Middle frontal gyrus (tissue), 1 donor: ENCODE measurements around the gene BANK1.

Experiments
- DNase-seq: peaks from one replicate; pipeline ENCODE4 v3.0.0-alpha.2; 2015; ENCODE audit warnings: low spot score; ENCODE audit errors: extremely low spot score

Gene BANK1, protein sequence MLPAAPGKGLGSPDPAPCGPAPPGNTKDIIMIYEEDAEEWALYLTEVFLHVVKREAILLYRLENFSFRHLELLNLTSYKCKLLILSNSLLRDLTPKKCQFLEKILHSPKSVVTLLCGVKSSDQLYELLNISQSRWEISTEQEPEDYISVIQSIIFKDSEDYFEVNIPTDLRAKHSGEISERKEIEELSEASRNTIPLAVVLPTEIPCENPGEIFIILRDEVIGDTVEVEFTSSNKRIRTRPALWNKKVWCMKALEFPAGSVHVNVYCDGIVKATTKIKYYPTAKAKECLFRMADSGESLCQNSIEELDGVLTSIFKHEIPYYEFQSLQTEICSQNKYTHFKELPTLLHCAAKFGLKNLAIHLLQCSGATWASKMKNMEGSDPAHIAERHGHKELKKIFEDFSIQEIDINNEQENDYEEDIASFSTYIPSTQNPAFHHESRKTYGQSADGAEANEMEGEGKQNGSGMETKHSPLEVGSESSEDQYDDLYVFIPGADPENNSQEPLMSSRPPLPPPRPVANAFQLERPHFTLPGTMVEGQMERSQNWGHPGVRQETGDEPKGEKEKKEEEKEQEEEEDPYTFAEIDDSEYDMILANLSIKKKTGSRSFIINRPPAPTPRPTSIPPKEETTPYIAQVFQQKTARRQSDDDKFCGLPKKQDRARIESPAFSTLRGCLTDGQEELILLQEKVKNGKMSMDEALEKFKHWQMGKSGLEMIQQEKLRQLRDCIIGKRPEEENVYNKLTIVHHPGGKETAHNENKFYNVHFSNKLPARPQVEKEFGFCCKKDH

GRCh38 chr4:101790521-101791181, at the start of gene BANK1:
Gene BANK1 (plus strand): TSS chr4:101790730. CDS start chr4:101790881, 151 bp downstream.
- DNase-seq = no peak

DNA sequence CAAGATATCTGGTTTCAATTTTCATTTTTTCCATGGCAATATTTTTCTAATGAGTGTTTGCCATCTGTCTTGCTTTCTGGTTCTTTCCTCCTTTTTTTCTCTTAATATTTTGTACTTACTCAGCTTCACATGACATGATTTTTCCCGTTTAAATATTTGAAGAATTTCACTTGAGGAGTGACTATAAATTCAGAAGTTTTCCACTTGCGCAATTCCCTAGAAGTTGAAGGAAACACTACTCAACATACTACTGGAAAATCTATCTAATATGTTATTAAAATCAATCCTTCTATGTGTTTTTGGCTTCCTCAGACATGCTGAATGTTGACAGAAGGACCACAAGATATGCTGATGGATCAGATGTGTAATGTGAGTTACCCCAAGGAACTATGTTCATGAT, 36.8 kb upstream of the BANK1 start:
- DNase-seq = no peak

DNA sequence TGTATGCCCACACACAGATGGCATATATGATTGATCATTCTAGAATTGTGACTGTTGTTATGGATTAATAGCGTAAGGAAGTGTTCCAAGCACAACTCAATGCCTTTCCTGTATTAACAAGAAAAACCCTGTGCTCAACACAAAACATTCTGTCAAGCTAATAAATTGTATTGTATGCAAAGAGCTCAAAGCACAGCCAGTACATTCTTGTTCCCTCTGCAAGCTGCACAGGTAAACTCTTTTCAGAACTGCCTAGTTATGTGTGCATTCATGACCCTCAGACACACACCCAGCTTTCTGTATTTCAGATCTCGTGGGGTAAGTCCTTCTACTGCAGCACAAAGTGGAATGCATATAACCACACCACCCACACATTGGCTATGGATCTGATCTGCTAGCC, 34.3 kb upstream of the BANK1 start:
- DNase-seq = no peak

- no peak for DNase-seq
Observed at GRCh38 chr4:101761405-101761804, 29.1 kb upstream of the BANK1 start.

DNA sequence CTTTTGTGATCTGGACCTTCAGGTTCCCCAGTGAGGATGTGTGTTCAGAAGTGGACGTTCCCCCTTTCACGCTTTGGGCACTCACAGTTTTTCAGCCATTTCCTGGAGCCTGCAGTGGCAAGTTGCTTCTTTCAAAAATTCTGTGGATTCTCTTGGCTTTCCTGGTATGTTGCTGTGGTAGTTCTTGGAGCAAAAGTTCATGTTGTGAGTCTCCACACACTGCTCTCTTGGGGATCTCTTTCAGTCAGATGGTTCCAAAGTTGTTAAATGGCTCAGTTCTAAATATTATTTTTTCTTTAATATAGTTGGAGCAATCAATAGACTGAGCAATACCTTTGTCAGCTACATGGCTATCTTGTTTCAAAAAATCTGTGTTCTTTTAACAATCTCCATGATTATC, 28.5 kb upstream of the BANK1 start:
- DNase-seq = no peak

DNA sequence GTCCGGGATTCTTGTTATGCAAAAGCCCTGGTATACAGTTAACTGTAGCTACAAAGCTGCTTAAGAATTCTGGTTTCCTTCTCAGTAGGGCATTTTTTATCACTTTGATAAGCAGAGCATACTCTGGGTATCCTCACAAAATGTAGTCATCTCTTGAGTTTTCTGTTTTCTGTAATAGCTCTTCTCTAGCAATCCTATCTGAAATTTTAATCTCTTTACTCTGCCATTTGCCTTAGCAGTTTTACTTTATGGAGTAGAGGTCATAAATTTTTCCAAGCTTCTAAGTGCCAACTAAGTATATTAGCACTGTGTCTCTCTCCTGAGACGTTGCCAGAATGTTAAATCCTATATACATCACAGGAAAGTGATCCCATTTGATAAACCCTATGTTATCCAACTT, 28.0 kb upstream of the BANK1 start:
- no peak for DNase-seq

DNA sequence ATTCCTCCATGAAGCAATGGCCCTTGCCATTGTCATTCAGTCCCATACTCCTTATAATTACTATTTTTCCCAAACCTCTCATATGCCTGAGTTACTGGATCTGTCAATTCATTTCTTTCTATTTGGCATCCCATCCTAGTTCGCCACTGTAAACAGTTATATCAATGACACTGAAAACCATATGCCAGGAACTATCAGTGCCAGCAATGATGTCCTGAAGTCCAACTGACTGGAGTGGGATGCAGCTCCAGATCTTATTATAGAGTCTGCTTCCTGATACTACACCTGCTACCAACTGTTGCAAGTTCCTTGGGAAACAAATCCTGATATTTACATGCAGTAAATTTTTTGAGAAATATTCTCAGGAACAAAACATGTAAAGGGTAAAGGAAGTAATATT, 27.0 kb upstream of the BANK1 start:
- DNase-seq = no peak

GRCh38 chr4:101774807-101775206, 15.7 kb upstream of the BANK1 start:
- no peak for DNase-seq

DNA sequence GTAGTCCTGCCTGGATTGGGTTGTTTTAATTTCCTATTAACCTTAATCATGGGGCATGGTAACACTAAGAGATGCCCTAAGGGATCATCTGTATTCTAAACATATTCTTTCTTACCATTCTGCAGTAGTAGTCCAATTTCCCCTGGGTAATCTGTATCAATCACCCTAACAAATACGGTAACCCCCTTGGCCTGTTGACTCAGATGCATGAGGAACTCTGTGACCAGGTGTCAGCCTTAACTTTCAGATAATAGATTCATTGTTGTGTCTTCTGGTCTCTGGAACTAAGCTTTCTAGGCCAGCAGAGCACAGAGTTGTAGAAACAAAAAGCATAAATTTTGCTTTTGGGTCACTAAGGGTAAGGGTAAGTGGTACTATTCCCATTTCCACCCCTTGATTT, 13.1 kb upstream of the BANK1 start:
- no peak for DNase-seq

DNA sequence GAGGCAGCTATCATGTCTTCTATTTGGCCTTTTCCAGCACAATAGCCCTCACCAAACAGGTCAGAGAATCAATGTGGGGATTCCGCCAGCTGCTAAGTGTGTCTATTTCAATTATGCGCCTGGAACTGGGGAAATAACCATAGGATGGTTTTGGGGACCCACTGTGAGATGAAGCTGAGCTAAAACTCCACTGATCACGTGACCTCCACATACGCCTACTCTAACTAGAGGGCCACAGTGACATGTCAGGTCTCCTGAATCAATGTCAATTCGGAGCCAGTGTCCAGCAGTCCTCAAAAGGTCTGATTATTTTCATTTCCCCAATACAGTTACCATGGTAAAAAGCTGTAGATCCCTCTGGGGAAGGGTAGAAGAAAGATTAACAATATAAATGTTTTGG, 10.2 kb upstream of the BANK1 start:
- no peak for DNase-seq

- no peak for DNase-seq
Observed at GRCh38 chr4:101782546-101782945, 8.0 kb upstream of the BANK1 start.

DNA sequence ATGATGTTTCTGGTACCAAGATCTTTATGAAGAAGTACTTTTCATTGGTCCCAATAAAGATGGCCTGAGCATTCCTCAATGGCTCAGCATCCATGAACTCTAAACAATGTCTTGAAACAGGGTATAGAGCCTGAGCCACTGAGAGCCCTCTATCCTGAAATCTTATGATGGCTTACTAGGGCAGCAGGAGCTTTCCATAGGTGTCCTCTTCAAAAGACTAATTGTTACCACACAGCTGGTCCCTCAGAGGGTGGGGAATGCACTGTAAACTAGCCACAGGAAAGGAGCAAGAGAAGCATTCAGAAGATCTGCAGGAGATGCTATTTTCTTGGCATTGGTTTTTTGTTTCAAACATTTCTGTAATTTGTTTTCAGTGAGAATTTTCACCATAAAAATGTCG, 5.6 kb upstream of the BANK1 start:
- DNase-seq = no peak

- no peak for DNase-seq
Observed at GRCh38 chr4:101785486-101785885, 5.0 kb upstream of the BANK1 start.

GRCh38 chr4:101787701-101788316, 2.7 kb upstream of the BANK1 start:
- DNase-seq = no peak

DNA sequence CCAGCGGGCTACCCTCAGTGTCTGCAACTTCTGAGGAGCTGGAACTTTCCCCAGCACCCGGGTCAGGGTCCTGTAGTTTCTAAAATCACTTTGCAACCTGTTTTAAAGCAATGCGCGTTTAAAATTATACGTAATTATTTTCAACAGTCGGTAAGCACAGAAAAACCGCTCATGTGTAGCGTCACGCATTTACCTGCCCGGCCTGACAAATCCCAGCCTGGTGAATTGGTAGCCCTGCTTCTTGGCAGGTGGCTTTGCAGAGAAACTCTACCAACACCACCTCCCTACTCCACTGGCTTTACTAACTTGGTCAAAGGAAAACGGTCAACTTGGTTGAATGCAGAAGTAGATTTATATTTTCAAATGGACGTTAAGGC, 640 bp downstream of the BANK1 start:
- no peak for DNase-seq

GRCh38 chr4:101792056-101792590, 1.6 kb downstream of the BANK1 start:
- DNase-seq = no peak

DNA sequence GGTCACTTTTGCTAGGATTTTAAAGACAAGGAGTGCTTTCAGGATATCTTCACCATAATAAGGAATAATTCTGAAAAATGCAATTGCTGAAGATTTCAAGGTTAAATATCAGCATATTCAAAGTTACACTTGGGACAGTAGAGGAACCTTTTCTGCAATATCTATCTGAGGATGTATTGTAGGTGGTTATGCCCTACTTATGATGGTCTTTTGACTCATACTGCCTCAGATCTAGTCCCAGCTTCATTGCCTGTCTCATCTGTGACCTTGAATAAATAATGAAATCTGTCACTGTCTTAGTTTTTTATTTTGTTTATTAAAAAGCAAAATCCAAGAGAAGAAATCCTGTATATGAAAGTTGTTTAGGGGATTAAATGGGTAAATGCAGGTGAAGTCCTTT, 2.9 kb downstream of the BANK1 start:
- DNase-seq = no peak

- DNase-seq = no peak
Observed at GRCh38 chr4:101794806-101795205, 4.3 kb downstream of the BANK1 start.

GRCh38 chr4:101795704-101796103, 5.2 kb downstream of the BANK1 start:
- DNase-seq = no peak

- DNase-seq = no peak
Observed at GRCh38 chr4:101801958-101802357, 11.4 kb downstream of the BANK1 start.

DNA sequence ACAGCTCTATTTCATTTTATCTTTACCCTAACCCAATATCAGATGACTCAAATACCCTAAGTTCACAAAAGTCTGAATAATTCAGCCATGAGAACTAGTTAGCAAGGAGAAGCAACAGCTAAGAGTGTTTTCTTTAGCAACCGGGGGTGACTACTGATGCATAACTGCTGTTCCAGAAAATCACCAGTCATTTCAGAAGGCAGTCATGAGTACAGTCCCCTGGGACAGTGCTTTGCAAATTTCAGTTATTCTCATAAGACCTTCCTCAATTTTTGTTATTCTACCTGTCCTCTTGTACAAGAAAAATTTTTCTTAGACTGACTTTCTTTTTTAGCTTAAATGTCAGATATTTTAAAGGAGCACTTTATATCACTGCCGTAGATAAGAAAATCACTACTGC, 16.4 kb downstream of the BANK1 start:
- DNase-seq = no peak

DNA sequence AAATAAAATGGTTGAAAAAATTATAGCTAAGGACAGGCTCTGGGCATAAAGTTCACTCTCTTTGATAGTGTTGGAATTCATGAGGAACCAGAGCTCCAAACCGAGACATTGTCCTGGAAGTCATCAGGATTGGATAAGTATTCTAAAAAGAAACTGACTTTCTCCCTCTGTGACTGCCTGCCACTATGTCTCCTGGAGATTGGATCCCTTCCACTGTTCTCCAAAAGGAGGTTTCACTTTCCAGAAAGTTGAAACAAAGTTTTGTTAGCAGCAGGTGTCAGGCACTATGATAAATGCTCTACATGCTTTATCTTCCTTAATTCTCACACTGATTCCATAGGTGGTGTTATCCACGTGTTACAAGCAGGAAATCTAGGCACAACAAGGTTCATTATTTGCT, 16.8 kb downstream of the BANK1 start:
- no peak for DNase-seq
